KMS-11 (cell line): ENCODE data around the gene CXCR4.

Experiments used
- H2AFZ ChIP-seq: fragments of 200-600 bp; sonication (generic); 2 replicates; pipeline ENCODE4 v1.6.1; 2016; ENCODE audit warnings: antibody characterized with exemption, mixed run types, low read depth
- H3K27ac ChIP-seq: fragments of 200-600 bp; sonication (generic); 2 replicates; pipeline ENCODE4 v1.6.1; 2016; ENCODE audit warnings: mild to moderate bottlenecking, mixed run types
- H3K27me3 ChIP-seq: fragments of 200-600 bp; sonication (generic); 2 replicates; pipeline ENCODE4 v1.6.1; 2017; ENCODE audit warnings: mild to moderate bottlenecking, low read depth, mixed run types, moderate library complexity; ENCODE audit not compliant: insufficient read depth
- H3K36me3 ChIP-seq: fragments of 200-600 bp; sonication (generic); 2 replicates; pipeline ENCODE4 v1.6.1; 2017; ENCODE audit warnings: mild to moderate bottlenecking, mixed run types; ENCODE audit not compliant: insufficient read depth
- H3K4me1 ChIP-seq: fragments of 200-600 bp; sonication (generic); 2 replicates; pipeline ENCODE4 v1.6.1; 2016; ENCODE audit warnings: mild to moderate bottlenecking, low read depth, mixed run types; ENCODE audit not compliant: poor library complexity, severe bottlenecking
- H3K4me2 ChIP-seq: fragments of 200-600 bp; sonication (generic); 2 replicates; pipeline ENCODE4 v1.7.0; 2016; ENCODE audit warnings: mild to moderate bottlenecking, mixed run types
- H3K4me3 ChIP-seq: fragments of 200-600 bp; sonication (generic); IDR thresholded peaks from 2 replicates; pipeline ENCODE4 v1.6.1; 2017; ENCODE audit warnings: low read depth, low read length, mixed read lengths; ENCODE audit not compliant: insufficient read depth
- H3K79me2 ChIP-seq: fragments of 200-600 bp; sonication (generic); 2 replicates; pipeline ENCODE4 v1.6.1; 2016; ENCODE audit warnings: low read depth, mixed run types; ENCODE audit not compliant: insufficient read depth
- H3K9ac ChIP-seq: fragments of 200-600 bp; sonication (generic); 2 replicates; pipeline ENCODE4 v1.6.1; 2016; ENCODE audit warnings: mild to moderate bottlenecking, mixed run types
- H4K20me1 ChIP-seq: fragments of 200-600 bp; sonication (generic); 2 replicates; pipeline ENCODE4 v1.6.1; 2016; ENCODE audit warnings: mild to moderate bottlenecking, mixed run types; ENCODE audit not compliant: insufficient read depth
- TF ChIP-seq, protein P1 (sequence below): fragments of 200-600 bp; sonication (generic); conservative IDR thresholded peaks from 2 replicates; pipeline ENCODE4 v1.6.1; 2017; ENCODE audit warnings: low read depth, mild to moderate bottlenecking, antibody characterized with exemption, low read length, moderate library complexity, mixed read lengths

The CXCR4 gene

DNA sequence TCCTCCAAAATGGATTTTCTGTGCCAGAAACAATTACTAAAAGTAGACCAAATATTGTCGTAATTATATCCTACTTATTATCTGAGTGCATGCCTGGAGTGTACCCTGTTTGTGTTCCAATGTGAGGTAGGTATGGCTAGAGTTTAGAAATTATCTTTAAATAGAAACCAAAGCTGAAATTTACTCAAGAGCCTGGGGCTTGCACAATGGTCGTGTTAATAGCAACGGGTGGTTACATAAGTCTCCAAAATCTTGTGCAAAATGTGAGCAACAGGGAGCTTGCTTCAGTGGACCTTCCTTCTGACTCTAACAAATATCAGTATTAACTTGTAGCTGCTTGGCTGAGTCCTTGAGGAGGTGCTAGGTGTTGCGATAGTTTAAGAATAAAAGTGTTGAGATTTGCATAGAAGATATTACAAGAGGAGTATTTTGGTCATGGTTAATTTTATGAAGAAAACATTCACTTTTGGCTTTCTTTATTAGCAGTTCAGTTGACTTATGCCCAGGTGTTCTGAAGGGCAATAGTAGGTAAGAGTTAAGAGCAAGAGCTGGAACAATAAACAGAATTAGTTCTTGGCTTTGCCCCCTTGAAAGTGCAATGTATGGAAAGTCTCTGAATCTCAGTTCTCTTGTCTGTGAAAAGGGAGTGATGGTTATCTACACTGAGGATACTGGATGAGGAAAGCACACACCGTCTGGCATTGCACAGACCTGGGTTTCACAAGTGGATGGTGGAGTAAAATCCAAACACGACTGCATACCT, 4.6 kb downstream of the CXCR4 start:
- Histone ChIP-seq H3K79me2 (peaks cover 17% of the 10 kb centered on the region), H3K4me1 (peaks cover 45% of the 10 kb centered on the region), H3K4me3 (no peak overlapping the region), H2AFZ (no peak overlapping the region), H3K27me3 (peaks cover under 1% of the 10 kb centered on the region; the same call in 1 of the 2 replicates), H3K27ac (no peak overlapping the region), H3K9ac (no peak overlapping the region), H3K36me3 (peaks cover 9% of the 10 kb centered on the region; the same call in 1 of the 2 replicates), H3K4me2 (0 out of 2 replicates have a peak overlapping the region, but pooled peaks have one; percentile 10), H4K20me1 (no peaks in the 10 kb centered on the region)
- TF ChIP-seq, protein P1, sequence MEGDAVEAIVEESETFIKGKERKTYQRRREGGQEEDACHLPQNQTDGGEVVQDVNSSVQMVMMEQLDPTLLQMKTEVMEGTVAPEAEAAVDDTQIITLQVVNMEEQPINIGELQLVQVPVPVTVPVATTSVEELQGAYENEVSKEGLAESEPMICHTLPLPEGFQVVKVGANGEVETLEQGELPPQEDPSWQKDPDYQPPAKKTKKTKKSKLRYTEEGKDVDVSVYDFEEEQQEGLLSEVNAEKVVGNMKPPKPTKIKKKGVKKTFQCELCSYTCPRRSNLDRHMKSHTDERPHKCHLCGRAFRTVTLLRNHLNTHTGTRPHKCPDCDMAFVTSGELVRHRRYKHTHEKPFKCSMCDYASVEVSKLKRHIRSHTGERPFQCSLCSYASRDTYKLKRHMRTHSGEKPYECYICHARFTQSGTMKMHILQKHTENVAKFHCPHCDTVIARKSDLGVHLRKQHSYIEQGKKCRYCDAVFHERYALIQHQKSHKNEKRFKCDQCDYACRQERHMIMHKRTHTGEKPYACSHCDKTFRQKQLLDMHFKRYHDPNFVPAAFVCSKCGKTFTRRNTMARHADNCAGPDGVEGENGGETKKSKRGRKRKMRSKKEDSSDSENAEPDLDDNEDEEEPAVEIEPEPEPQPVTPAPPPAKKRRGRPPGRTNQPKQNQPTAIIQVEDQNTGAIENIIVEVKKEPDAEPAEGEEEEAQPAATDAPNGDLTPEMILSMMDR, result no peak

DNA sequence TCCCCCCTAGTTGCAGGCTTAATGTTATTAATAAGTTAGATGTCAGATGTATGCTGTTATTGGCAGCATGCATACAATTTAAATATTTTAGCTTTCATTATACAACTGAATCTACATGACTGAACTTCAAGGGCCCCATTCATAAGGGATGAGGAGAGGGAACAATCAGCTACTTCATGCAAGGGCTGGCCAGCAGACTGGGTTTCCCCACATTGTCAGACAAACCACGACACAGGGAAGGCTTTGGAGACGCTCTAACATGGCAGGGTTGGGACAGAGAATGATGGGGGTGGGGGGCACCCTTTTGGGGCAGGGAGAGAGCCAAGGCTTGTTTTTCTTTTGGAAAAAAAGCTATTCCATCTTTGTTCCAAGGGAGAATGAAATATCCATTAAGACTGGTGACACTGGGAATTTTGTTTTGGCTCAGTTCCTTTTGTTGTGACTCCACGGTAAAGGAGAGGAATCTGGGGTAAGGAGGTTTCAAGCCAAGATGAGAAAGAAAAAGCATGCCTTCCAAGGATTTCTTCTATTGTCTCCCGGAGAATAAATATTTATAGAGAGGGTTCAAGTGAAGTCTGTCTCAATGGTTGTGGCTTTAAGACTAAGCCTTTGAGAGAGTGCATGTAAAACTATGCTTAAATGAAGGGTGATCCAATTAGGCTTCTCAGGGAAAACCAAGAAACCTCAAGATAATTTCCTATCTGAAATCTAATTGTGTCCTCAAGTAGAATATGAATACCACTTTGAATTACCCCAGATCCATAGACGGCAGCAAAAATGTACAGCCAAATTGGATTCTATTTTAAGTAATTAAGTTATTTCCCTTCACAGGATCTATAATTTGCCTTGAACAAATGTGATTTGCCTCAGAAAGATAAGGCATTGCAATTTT, 5.4 kb downstream of the CXCR4 start:
- Histone ChIP-seq H3K27ac (no peak overlapping the region), H3K4me3 (no peak overlapping the region), H2AFZ (no peak overlapping the region), H4K20me1 (no peaks in the 10 kb centered on the region), H3K4me1 (peaks cover 53% of the 10 kb centered on the region), H3K4me2 (0 out of 2 replicates have a peak overlapping the region, but pooled peaks have one; percentile 15), H3K79me2 (peaks cover 17% of the 10 kb centered on the region), H3K27me3 (no peaks in the 10 kb centered on the region), H3K36me3 (peaks cover 9% of the 10 kb centered on the region; the same call in 1 of the 2 replicates), H3K9ac (no peak overlapping the region)
- TF ChIP-seq, protein P1, result no peak

DNA sequence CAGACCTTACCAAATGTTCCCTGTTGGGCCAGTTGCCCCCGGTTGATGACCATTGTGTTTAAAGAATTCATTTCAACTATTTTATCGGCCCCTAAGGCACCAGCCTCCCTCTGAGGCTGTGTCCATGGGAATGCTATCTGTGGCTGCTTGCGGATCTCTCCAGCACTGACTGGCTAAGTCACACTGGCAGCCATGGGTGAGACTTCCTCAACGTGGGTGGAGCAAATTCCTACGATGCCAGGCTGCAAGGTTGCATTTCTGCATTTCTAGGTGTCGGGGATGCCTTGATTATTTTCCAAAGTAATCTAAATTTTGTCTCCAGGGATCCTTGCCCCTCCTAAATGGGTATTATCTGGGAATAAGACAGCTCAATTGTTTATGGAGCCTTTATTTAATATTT, 6.2 kb downstream of the CXCR4 start:
- no peak overlapping the region for H3K4me2 ChIP-seq
- H3K27me3 ChIP-seq, result no peaks in the 10 kb centered on the region
- H3K4me1 ChIP-seq, result peaks cover 62% of the 10 kb centered on the region
- H2AFZ ChIP-seq, result no peak overlapping the region
- no peak overlapping the region for H3K9ac ChIP-seq
- H4K20me1 ChIP-seq, result no peaks in the 10 kb centered on the region
- H3K27ac ChIP-seq, result no peak overlapping the region
- H3K36me3 ChIP-seq, result peaks cover 9% of the 10 kb centered on the region; the same call in 1 of the 2 replicates
- no peak overlapping the region for H3K4me3 ChIP-seq
- TF ChIP-seq, protein P1, result no peak
- H3K79me2 ChIP-seq, result peaks cover 17% of the 10 kb centered on the region

DNA sequence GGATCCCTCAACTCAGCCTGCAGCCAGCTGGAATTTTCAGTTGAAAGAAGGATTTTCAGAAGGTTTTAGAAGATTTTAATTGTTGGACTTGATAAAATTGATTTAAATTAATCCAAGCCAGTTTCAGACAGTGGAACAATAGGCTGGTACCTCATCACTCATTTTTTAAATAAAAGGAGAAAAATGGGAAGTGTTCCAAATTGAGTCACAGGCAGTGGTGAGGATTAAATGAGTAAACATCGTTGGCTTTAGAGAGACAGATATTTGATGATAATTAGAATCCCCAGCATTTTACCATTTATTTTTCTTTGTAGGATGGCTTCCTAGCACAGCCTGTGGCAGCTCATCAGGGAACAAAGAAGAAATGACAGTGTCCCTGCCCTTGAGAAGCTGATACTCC, 7.4 kb downstream of the CXCR4 start:
- Histone ChIP-seq H3K36me3 (peaks cover 9% of the 10 kb centered on the region; the same call in 1 of the 2 replicates), H3K27me3 (no peaks in the 10 kb centered on the region), H3K4me3 (no peak overlapping the region), H3K4me1 (peaks cover 66% of the 10 kb centered on the region), H4K20me1 (no peaks in the 10 kb centered on the region), H3K79me2 (peaks cover 12% of the 10 kb centered on the region), H3K9ac (no peak overlapping the region), H3K4me2 (no peak overlapping the region), H3K27ac (no peak overlapping the region), H2AFZ (no peak overlapping the region)
- TF ChIP-seq, protein P1, result no peak
